GM21390 (cell line): Measurements from ENCODE around the gene NME7.
"Not testable (repeated sequence)": the region's sequence is repeated elsewhere in the genome, so short reads cannot be mapped to it uniquely, and the experiment has no call there.

Experiments used
- ATAC-seq: cut with Tn5 transposase; IDR thresholded peaks from one replicate; pipeline ENCODE4 v1.9.1; 2021; ENCODE audit not compliant: unreplicated experiment

The NME7 gene

DNA sequence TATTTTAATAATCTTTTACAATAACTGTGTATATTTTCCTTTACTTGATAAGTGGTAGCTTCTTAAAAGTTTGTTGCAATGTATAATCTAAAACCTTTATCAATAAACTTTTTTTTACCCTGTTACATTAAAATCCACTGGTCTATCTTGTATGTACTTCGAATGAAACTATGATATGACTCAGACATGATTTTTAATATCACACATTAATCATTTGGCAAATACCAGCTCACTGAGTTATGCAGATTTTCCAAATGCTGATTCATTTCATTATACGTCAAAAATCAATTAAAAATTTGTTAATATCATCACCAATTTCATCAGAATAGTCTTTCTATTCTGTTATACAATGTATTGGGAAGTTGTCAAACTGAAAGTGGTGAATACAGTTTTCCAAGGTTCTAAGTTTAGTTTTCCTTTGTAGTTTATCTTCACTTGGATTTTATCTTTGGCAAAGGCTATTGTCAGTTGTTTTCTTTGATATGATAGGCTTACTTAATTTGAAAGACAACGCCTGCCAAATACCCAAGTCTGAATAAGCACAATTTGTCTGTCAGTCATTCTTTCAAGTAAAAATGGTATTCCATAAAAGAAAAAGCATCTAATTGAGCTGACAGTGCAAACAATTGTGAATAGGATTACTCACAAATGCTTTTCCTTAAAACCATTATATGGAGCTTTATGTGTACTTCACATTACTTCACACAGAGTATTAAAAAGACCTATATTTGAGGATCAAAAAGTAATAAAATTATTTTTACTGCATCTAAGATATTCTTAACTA, 127.0 kb downstream of the NME7 start:
- no peak for ATAC-seq

DNA sequence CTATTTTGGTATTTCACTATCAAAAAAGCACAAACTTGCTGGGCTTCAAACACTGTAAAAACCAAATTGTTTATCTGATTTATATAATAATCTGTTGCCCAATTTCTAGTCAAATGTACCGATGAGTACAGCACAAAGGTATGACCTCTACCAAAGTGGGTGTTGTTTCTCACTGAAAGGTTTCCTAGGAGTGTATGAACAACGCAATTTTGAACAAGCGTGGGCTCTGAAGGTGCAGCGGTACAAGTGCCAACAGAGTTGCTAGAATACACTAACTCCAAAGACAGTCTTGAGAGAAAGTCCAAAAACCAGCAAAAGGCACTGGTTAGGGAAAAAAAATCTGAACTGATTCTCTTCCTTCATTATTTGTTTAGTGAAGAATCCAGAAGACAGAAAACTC, 130.7 kb downstream of the NME7 start:
- no peak for ATAC-seq

DNA sequence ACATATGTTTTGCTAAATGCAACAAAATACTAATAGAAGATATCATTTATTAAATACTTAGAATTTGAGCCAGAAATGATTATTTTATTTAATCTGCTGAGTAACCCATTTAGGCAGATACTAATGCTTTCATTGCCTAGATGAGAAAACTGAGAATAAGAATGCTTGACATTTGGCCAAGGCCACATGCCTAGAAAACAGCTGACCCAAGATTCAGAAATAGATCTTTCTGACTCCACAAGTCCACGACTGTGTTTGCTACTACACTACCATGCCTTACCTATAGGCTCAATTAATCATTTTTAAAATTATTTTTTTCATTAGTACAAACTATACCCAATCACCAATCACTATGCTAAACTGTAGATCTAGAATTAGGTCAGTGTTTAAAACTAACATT, 131.5 kb downstream of the NME7 start:
- no peak for ATAC-seq

DNA sequence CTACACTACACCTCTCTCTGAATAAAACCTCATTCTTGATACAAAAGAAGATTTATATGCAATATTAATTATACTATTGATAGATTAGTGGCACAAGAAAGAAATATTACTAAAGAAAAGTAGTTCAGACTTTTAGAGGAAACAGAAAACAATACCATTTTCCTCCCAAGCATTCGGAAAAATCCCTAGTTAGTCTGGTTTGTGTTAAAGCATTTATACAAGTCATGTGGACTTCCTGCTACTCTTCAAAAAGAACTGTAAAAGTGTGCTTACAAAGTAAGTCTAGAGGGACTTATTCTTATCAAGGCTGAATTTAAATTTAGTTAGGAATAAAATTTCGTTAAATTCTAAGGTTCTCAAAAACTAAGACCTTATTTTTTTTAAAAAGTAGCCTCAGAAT, 132.0 kb downstream of the NME7 start:
- no peak for ATAC-seq

DNA sequence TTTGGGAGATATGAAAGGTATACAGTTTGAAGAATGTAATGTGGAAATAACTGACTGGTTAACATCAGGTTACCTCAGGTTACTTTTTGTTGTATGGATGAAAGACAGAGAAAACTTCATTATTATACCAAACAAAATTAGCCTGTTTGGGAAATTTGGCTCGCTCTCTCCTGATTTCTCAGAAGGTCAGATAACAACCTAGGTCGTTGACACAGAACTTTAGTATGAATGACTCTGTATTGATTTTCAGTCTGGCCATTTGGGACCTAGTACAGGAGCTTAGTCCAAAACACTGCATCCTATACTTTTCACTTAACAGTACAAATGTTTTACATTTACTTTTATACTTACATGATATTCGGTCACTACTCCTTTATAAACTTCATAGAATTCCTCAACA, 132.8 kb downstream of the NME7 start:
- ATAC-seq: no peak

DNA sequence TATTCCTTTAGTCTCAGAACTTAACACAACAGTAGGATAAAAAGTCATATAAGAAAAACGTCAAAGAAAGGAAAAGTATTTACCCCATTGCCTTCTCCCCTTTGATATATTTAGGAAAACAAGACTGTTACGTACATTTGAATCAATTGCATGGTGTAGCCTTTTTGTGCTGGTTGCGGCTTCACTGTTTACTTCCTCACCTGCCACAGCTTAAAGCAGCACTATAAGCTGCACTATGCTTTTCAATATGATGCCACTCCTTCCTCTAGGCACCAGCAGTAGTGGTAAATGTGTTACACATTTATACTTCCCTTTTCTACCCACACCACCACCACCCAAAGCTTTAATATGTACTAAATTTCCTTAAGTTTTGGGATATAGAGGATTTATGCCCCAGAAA, 150.0 kb downstream of the NME7 start:
- ATAC-seq: no peak

DNA sequence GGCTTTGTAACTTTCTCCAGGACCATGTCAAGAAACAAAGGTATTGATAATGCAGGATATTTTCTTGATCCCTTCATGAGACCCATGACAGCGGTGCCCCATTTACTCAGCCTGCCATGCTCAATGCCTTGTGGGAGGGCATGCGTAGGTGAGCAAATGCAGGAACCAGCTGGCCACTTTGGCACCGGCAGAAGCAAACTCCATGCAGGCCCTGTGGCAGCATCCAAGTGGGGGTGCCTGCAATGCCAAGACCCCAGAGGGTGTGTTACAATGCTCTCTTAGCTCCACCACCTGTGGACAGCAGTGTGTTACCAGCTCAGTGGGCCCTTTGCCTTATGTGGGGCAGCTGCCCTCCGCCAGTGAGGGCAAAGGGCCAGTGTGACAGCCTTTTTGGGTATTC, 153.0 kb downstream of the NME7 start:
- no peak for ATAC-seq

DNA sequence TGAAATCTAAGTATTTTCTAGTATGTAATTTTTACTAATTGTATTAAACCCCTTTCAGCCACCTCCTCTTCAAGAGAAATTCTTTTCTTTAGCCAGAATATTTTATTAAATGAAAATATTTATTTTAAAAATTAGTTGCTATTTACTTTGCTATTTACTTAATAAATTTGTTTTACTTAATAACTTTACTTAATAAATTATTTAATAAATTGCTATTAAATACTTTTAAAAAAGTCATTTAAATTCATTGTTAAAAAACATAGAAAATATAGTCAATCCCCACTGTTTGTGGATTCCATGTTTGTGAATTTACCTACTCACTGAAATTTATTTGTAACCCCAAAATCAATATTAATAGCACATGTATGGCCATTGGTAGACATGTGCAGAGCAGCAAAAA, 155.5 kb downstream of the NME7 start:
- ATAC-seq: no peak

DNA sequence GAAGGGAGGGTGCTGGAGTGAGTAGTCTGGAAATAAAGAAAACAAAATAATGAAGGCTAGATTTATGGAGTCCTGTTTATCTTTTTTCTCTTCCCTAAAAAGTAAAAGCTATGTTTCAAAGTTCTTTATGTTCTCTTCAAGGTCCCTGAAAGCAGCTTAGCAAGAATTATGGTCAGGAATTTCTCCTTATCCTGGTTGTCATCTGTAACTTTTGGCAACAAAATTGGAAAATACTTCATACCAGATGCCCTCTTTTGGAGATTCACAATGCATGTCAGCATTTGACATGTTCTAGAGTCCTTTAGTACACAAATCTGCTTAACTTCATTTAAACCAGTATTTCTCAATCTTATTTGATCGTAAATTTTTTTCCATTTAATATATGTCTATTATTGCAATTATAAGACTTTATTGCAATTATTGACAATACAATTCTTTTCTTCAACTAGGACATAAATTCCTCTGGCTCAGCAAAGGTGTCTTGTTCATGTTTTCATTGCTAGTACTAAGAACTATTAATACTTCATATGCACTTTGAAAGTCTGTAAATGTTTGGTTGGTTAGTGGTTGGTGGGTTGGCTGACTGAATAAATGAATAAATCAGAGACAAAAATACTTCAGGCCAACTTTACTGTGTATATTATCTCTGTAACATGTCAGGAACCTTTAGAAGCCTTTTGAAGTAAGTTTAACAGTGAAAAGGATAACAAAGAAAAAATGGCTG, 159.6 kb downstream of the NME7 start:
- ATAC-seq: no peak

DNA sequence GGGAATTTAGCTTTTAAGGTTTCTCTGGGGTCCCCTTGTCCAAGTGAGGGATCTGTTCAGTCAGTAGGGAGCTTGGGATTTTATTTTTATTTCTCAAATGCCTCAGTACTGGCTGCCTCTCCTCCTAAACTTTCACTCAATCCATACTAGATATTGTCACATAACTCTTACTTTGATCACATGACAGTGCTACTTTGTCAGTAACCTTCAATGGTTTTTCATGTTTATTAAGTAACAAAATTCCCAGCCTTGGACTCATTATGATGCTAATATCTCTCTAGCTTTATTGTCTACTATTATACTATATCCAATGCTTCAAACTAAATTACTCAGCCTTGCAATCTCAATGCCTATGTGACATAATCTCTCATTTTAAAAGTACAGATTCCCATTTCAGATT, 163.4 kb downstream of the NME7 start:
- no peak for ATAC-seq

DNA sequence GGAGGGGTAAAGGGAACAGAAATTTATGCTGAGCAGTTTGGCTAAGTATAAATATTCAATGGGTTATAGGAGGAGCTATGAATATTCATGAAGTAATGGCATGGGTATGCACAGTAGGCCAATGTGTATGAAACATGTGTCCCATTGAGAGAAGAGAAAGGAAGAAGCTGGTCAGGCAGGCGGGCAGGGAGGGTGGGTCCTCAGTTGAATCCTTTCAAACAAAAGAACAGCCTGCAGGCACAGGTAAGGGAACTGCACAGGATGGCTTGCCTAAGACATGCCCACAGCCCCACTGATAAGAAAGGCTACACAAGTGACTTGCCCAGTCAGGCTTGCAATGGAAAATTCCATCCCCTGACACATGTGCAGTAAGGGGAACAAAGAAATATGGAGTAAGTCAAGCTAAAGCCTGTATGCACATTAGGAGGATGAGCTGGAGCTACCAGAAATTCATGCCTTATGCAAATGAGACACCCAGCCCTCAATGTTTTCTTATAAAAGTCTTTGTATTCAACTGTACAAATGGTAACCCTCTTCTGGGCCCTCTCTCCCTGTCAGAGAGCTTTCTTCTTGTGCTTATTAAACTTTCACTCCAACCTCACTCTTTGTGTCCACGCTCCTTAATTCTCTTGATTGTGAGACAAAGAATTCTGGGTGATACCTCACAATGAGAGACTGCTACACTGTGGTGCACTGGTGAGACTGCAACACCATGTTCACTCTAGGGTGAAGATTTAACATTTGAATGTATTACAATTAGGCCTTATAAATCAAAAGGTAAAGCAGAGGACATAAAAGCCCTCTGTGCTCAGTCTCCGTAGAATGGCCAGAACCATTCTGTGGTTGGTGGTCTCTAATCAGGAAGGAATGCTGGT, 164.6 kb downstream of the NME7 start:
- ATAC-seq: no peak

DNA sequence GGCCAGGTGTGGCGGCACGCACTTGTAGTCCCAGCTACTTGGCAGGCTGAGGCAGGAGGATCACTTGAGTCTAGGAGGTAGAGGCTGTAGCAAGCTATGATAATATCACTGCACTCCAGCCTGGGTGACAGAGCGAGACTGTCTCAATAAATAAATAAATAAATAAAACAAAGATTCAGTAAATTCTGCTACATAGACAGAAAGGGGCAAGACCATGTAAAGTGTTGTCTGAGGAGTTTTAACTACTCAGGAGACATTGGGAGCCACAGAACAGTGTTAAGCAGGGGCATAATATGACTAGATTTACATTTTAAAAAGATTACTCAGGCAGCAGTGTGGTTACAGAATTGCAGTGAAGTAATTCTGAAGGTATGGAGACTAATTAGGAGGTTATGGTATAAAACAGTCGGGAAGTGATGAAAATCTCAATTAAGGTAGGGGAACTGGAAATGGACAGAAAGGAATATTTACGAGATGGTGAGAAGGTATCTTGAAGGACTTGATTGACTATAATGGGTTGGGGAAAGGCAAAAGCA, 166.4 kb downstream of the NME7 start:
- ATAC-seq: no peak

DNA sequence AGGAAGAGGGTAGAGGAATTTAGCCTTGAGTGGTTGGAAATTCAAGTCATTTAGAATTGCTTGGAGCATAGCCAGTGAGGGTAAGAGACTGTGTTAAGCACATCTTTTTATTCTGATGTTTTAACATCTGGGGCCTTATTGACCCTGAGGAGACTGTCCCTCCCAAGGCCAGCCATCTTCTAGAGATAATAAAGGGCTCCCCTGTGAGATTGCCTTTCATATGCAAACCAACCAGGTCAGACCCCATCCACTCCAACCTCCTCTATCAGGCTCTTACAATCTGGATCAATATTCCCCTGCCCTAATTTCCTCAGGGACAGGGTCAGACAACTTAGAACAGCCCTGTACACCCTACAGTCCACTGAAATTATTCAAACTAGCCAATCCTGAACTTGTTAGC, 167.3 kb downstream of the NME7 start:
- no peak for ATAC-seq

DNA sequence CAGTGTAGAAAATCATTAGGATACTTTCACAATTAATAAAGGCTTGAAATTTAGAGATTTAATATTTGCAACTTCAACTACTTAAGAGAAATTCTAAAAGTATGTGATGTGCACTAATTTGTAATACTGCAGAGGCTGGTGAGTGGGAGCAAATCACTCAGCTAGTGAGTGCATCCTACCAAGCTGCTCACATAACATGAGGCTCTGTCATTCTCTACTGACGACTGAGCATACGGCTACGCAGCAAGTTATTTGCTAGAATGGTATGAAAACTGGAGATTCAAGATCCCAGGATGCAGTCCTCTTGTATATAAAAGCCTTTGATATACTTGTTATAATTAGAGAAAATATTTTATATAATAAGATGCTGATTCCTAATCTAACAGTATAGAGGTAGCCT, 171.0 kb downstream of the NME7 start:
- no peak for ATAC-seq

DNA sequence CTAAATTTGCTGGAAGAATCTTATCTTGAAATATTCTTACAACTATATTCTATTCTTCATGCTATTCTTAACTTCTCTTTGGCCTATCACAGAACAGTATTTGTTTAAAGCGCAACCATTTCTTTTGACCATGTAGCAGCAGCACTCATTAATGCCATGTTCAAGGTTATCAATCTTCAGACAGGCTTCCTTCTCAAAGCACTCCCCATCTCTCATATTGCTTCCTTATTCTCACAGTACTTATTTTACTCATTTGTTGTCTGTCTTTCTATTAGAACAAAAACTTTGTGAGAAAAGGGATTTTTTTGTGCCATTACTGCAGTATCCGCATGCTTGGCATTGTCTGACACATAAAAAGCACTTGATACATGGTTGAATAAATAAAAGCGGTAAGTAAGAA, 171.4 kb downstream of the NME7 start:
- ATAC-seq: no peak

DNA sequence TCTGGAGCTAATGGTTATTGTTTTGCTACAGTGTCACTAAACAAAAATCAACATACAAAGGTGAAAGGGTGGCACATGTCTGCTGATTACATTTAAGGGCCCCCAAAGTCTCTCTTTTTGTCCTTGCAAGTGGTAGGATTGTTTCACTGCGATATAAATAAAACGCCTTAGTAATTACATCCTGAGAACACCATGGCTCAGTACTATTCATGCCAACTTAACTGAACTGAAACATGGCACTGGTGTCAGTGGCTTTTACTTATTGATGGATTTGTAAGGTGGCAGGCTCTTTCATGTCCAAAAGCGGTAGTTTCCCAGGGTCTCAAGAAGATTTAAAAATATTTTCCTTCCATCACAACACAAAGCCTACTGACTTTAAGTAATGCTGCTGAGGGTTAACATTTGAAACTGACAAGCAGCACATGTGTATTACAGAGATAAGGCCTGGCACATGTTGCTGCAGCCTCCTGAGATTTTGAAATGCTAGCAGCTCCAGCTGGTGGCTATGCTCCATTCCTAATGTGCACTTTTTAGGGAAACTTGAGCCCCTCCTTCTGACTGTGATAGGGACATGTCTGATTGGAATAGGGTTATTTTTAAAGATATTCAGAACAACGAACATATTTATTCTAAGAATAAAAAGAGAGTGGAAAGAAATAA, 174.3 kb downstream of the NME7 start:
- ATAC-seq: no peak

DNA sequence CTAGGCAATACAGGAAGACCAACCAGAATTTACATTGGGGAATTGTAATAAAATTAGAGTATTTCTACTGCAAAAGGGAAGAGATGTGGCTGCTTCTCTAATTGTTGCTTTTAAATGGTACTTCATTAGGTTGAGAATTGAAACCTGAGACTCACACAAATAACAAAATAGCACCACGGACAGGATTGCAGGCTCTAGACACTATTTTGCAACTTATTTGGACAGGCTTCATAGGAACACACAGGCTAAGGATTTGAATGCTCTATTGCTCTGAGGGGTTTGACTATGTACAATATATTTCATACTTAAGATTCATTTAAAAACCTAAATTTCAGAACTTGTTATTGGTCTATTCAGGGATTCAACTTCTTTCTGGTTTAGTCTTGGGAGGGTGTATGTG, 181.5 kb downstream of the NME7 start:
- ATAC-seq: no peak

DNA sequence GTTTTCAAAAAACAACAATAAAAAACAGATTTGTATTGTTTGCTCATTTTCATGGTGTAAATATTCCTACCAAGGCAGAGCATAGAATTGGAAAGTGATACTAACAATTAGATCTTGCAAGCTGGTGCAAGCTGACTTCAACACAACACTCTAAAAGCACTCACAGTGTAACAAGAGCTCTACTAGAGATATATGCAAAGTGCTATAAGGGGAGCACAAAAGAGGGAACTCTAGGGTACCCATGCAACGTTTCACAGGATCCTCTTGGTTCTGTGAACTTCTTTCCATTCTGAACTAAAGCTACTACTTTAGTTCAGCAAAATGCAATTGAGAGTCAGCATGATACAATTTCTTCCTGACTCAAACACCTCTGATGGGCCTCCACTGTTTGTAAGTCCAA, 182.8 kb downstream of the NME7 start:
- no peak for ATAC-seq

DNA sequence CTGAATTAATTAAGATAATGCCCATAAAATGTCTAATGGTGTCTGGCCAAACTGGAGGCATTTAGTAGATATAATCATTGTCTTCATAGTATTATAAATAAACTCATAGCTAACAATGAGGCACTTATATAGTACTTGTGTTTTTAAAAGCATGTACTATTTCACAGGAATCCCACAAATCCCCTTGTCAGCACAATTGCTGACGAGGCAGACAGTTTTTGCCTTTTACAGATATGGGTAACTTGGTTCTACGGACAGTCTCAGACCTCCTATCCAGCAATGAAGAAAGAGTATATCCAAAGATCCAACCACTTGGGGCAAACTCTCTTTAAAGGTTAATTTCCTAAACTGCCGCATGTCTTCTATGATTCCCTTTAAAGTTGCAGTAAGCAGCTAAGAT, 187.4 kb downstream of the NME7 start:
- no peak for ATAC-seq

DNA sequence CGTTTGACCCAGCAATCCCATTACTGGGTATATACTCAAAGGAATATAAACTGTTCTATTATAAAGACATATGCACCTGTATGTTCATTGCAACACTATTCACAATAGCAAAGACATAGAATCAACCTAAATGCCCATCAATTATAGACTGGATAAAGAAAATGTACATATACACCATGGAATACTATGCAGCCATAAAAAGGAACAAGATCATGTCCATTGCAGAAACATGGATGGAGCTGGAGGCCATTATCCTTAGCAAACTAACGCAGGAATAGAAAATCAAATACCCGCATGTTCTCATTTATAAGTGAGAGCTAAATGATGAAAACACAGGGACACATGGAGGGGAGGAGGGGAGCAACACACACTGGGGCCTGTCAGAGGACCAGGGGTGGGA, 188.2 kb downstream of the NME7 start:
- not testable (repeated sequence) for ATAC-seq

DNA sequence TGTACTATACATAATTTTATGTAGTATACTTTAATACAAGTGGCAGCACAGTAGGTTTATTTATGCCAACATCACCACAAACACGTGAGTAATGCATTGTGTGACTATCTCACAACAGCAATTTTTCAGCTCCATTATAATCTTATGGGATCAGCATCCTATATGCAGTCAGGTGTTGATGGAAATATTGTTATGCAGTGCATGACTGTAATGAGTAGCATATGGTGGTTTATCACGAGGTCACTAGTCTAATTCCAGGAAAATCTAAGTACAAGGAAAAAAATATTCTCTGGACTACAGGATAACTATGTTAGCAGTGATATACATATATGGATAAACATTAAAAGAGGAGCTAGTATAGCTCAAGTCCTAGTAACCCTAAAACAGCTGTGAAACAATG, 192.1 kb downstream of the NME7 start:
- ATAC-seq: no peak
